HepG2 (cell line): Measurements from ENCODE around the gene RAB8A. TPM values are rescaled to one million over a fixed set of nuclear protein-coding genes. Genes with fewer than 3 reads are reported as not detected.

Experiments used
- ATAC-seq: fragments of 200-7000 bp; cut with Tn5 transposase; 3 replicates; pipeline ENCODE4 v1.9.1; 2020; ENCODE audit warnings: mild to moderate bottlenecking, moderate library complexity
- BruUV-seq: library from RNA; stranded (reverse); fragments of 400-500 nt; replicated peaks from 2 replicates; lab custom pipeline; 2021; lab: Mats Ljungman, UMichigan
- CTCF ChIA-PET: fragments of 300-600 bp; formaldehyde crosslinking; extraction: SDS; loops from one replicate; lab custom pipeline; 2021; ENCODE audit warnings: low total read pairs, inconsistent platforms, low intra/inter-chr PET ratio; lab: Yijun Ruan, JAX
- POLR2A ChIA-PET: fragments of 350-600 bp; sonication (Branson Sonifier 250); formaldehyde crosslinking; loops from one replicate; lab custom pipeline; 2020; ENCODE audit warnings: antibody characterized with exemption, inconsistent platforms; lab: Yijun Ruan, JAX
- DNase-seq: peaks from one replicate; pipeline ENCODE4 v3.0.0-alpha.2; 2015; ENCODE audit warnings: low spot score
- FAIRE-seq: peaks from 3 replicates; lab custom pipeline; 2011; peaks lifted over from hg19 to GRCh38; lab: Jason Lieb, UNC
- H2AFZ ChIP-seq: one replicate; pipeline ENCODE4 v1.6.1; 2011; ENCODE audit warnings: low read length, inconsistent platforms
- H3K27ac ChIP-seq: fragments of 300-600 bp; 3 replicates; pipeline ENCODE4 v1.8.0; 2011; ENCODE audit warnings: mixed run types, mild to moderate bottlenecking, mixed read lengths, low read length, inconsistent platforms; ENCODE audit not compliant: insufficient read depth; ENCODE audit errors: extremely low read length
- H3K27me3 ChIP-seq, 2 experiments: fragments of 200-600 bp in 1 of 2; 2 replicates in 1 of 2; 3 replicates in 1 of 2; pipeline versions ENCODE4 v1.6.0 to v1.8.0; 2011; ENCODE audit warnings: low read length in 2 of 2, mild to moderate bottlenecking in 2 of 2, moderate library complexity in 2 of 2, inconsistent platforms in 1 of 2; ENCODE audit not compliant: insufficient read depth in 2 of 2, control insufficient read depth in 1 of 2
- H3K36me3 ChIP-seq, 2 experiments: fragments of 200-600 bp in 1 of 2; replicated peaks in 1 of 2; 2 replicates in 1 of 2; 3 replicates in 1 of 2; pipeline versions ENCODE4 v1.5.1 to v1.8.0; 2011; ENCODE audit warnings: low read length in 2 of 2, inconsistent platforms in 1 of 2; ENCODE audit not compliant: insufficient read depth in 2 of 2, control insufficient read depth in 1 of 2
- H3K4me1 ChIP-seq: 2 replicates; pipeline ENCODE4 v1.5.1; 2012; ENCODE audit warnings: low read length, inconsistent platforms; ENCODE audit not compliant: insufficient read depth
- H3K4me2 ChIP-seq: 2 replicates; pipeline ENCODE4 v1.6.0; 2011; ENCODE audit warnings: low read depth, low read length, inconsistent platforms
- H3K4me3 ChIP-seq, 3 experiments: fragments of 200-600 bp in 1 of 3; sonication (generic), shearing (Covaris generic) in 1 of 3; replicated peaks in 1 of 3; 2 replicates each; pipeline ENCODE4 v1.5.1; 2011 to 2016; ENCODE audit warnings: low read length in 3 of 3, inconsistent platforms in 2 of 3, low read depth in 2 of 3, mild to moderate bottlenecking in 2 of 3, control low read depth in 1 of 3, mixed read lengths in 1 of 3; ENCODE audit not compliant: insufficient read depth in 1 of 3
- H3K79me2 ChIP-seq: one replicate; pipeline ENCODE4 v1.6.1; 2011; ENCODE audit warnings: low read length, inconsistent platforms; ENCODE audit not compliant: insufficient read depth
- H3K9ac ChIP-seq: 2 replicates; pipeline ENCODE4 v1.6.0; 2011; ENCODE audit warnings: mild to moderate bottlenecking, low read depth, low read length, inconsistent platforms; ENCODE audit not compliant: insufficient read depth
- H3K9me3 ChIP-seq: 2 replicates; pipeline ENCODE4 v1.5.1; 2012; ENCODE audit warnings: mild to moderate bottlenecking, low read length
- H4K20me1 ChIP-seq: 2 replicates; pipeline ENCODE4 v1.6.0; 2011; ENCODE audit warnings: inconsistent platforms, mild to moderate bottlenecking, low read length, moderate library complexity; ENCODE audit not compliant: insufficient read depth
- CHCHD3 ChIP-seq: sonication (generic); formaldehyde crosslinking; IDR thresholded peaks from 2 replicates; pipeline ENCODE4 v1.8.0; 2022; ENCODE audit warnings: mild to moderate bottlenecking, missing genetic modification reagents, moderate library complexity
- CREB1 ChIP-seq, 2 experiments: fragments of 450-650 bp in 1 of 2; IDR thresholded peaks; 2 replicates each; pipeline ENCODE4 v1.6.1; 2016 to 2017; ENCODE audit warnings: control low read depth in 1 of 2, mild to moderate bottlenecking in 1 of 2, missing compliant biosample characterization in 1 of 2, missing genetic modification characterization in 1 of 2
- FOXA3 ChIP-seq: IDR thresholded peaks from 2 replicates; pipeline ENCODE4 v1.6.1; 2016; ENCODE audit warnings: missing genetic modification reagents, missing compliant biosample characterization
- HMG20B ChIP-seq: conservative IDR thresholded peaks from 2 replicates; pipeline ENCODE4 v1.6.1; 2016; ENCODE audit warnings: missing genetic modification reagents, missing compliant biosample characterization
- HNRNPL ChIP-seq: fragments of 200-400 bp; formaldehyde crosslinking; IDR thresholded peaks from 2 replicates; pipeline ENCODE4 v1.6.1; 2017; ENCODE audit warnings: mild to moderate bottlenecking, low read depth, low read length
- MTA1 ChIP-seq: sonication (generic); formaldehyde crosslinking; IDR thresholded peaks from 2 replicates; pipeline ENCODE4 v1.4.0; 2020; ENCODE audit warnings: missing genetic modification reagents, mild to moderate bottlenecking, borderline replicate concordance
- MTF1 ChIP-seq: sonication (generic); formaldehyde crosslinking; IDR thresholded peaks from 2 replicates; pipeline ENCODE4 v1.5.0; 2020; ENCODE audit warnings: missing genetic modification reagents
- NFE2L1 ChIP-seq: sonication (generic); formaldehyde crosslinking; IDR thresholded peaks from 2 replicates; pipeline ENCODE4 v1.4.0; 2020; ENCODE audit warnings: missing genetic modification reagents, mild to moderate bottlenecking, borderline replicate concordance
- NFYC ChIP-seq: IDR thresholded peaks from 2 replicates; pipeline ENCODE4 v1.6.1; 2016; ENCODE audit warnings: missing genetic modification reagents, missing compliant biosample characterization
- NR2F1 ChIP-seq, 2 experiments: fragments of 450-650 bp in 1 of 2; formaldehyde crosslinking in 1 of 2; IDR thresholded peaks; 2 replicates each; pipeline versions ENCODE4 v1.5.0 to v1.6.1; 2016 to 2020; ENCODE audit warnings: mild to moderate bottlenecking in 1 of 2, missing compliant biosample characterization in 1 of 2, missing genetic modification reagents in 1 of 2, moderate library complexity in 1 of 2
- PHF20 ChIP-seq: sonication (generic); formaldehyde crosslinking; IDR thresholded peaks from 2 replicates; pipeline ENCODE4 v1.5.0; 2020; ENCODE audit warnings: mild to moderate bottlenecking, missing genetic modification reagents
- TEF ChIP-seq: sonication (generic); formaldehyde crosslinking; IDR thresholded peaks from 2 replicates; pipeline ENCODE4 v1.5.0; 2020; ENCODE audit warnings: missing genetic modification reagents
- UBTF ChIP-seq: sonication (generic); formaldehyde crosslinking; IDR thresholded peaks from 2 replicates; pipeline ENCODE4 v1.4.0; 2020; ENCODE audit warnings: mild to moderate bottlenecking, missing genetic modification reagents
- XBP1 ChIP-seq: sonication (generic); formaldehyde crosslinking; IDR thresholded peaks from 2 replicates; pipeline ENCODE4 v1.5.0; 2020; ENCODE audit warnings: missing genetic modification reagents
- XRCC5 ChIP-seq: fragments of 200-400 bp; formaldehyde crosslinking; optimal IDR thresholded peaks from 2 replicates; pipeline ENCODE3; 2017; ENCODE audit warnings: mild to moderate bottlenecking, low read length
- ZNF597 ChIP-seq: sonication (generic); formaldehyde crosslinking; IDR thresholded peaks from 2 replicates; pipeline ENCODE4 v1.5.0; 2020; ENCODE audit warnings: missing genetic modification reagents
- ZNF703 ChIP-seq: sonication (generic); formaldehyde crosslinking; IDR thresholded peaks from 2 replicates; pipeline ENCODE4 v1.5.1; 2020; ENCODE audit warnings: missing genetic modification reagents, mild to moderate bottlenecking, moderate library complexity, borderline replicate concordance
- WGBS: methylation state at CpG from one replicate; pipeline ENCODE4 v1.1.6; 2017; ENCODE audit warnings: low lambda C conversion rate; 5-methylcytosine and 5-hydroxymethylcytosine counted together
- in situ Hi-C: cut with HindIII; loops from 2 replicates; pipeline ENCODE4 v1.10.0; 2017; ENCODE audit warnings: low pct_unique_long_range_greater_than_20kb; ENCODE audit not compliant: extremely low pct_ligation_motif_present
- intact Hi-C: fragments of 100-400 bp; cut with micrococcal nuclease; formaldehyde crosslinking; loops from one replicate; pipeline ENCODE4 v1.10.0; 2022; ENCODE audit not compliant: unreplicated experiment
- polyA plus RNA-seq, 8 experiments: library from polyadenylated mRNA; depleted of rRNA in 3 of 8; stranded (reverse) in 7 of 8; unstranded in 1 of 8; fragments of >200 nt; fragmentation: Illumina TruSeq in 4 of 8; extraction: Trizol in 4 of 8; gene quantifications; 2 replicates each; pipeline versions ENCODE4 v1.2.1 to v1.2.3, GENCODE V29; 2011 to 2016; ENCODE audit warnings: low read depth in 4 of 8, missing spikeins in 1 of 8, mixed read lengths in 1 of 8; ENCODE audit not compliant: insufficient read depth in 1 of 8
- total RNA-seq, 5 experiments: library from RNA; depleted of rRNA; stranded (reverse); fragments of >200 nt; fragmentation: Illumina TruSeq; extraction: Trizol; gene quantifications; 2 replicates each; pipeline ENCODE4 v1.2.3, GENCODE V29; 2016; ENCODE audit warnings: low read depth in 1 of 5

The RAB8A gene
- total and polyA plus RNA-seq, 2 of the 13 experiments (the other 11 are each of a cell fraction or from before 2014, with no cell fraction given) = 36.7 to 45.0 TPM

GRCh38 chr19:16131648-16132047 is 20.0 kb downstream of the RAB8A start:
- no peak overlapping the region for H3K4me3 ChIP-seq
- CTCF ChIA-PET = no interaction called here
- H3K27ac ChIP-seq = no peak overlapping the region
- H3K4me2 ChIP-seq = no peak overlapping the region
- no peaks in the 10 kb centered on the region for H3K27me3 ChIP-seq
- TF ChIP-seq MTF1 (CRISPR knock-in tag) (no peak), NFYC (CRISPR knock-in tag) (no peak), NFE2L1 (CRISPR knock-in tag) (no peak), FOXA3 (CRISPR knock-in tag) (no peak), PHF20 (CRISPR knock-in tag) (no peak), ZNF703 (CRISPR knock-in tag) (no peak), HMG20B (CRISPR knock-in tag) (no peak), MTA1 (CRISPR knock-in tag) (no peak), TEF (CRISPR knock-in tag) (no peak), XBP1 (CRISPR knock-in tag) (no peak), XRCC5 (no peak), ZNF597 (CRISPR knock-in tag) (no peak), CHCHD3 (no peak), NR2F1 (CRISPR knock-in tag; IDR thresholded peaks at IDR 0.05) (no peak), UBTF (CRISPR knock-in tag) (no peak), CREB1 (IDR thresholded peaks at IDR 0.05) (no peak), CREB1 (CRISPR knock-in tag; IDR thresholded peaks at IDR 0.05) (no peak), HNRNPL (no peak)
- intact Hi-C loops = no loop called here
- FAIRE-seq (no peak), DNase-seq (no peak), ATAC-seq (no peak)
- no peak overlapping the region for H3K9ac ChIP-seq
- H4K20me1 ChIP-seq = no peaks in the 10 kb centered on the region
- no peak overlapping the region for H2AFZ ChIP-seq
- no peaks in the 10 kb centered on the region for H3K9me3 ChIP-seq
- in situ Hi-C loops = no loop called here
- H3K36me3 ChIP-seq = peaks cover 33 to 65% of the 10 kb centered on the region in 2 experiments; a peak in 4 of 5 replicates
- no peaks in the 10 kb centered on the region for H3K4me1 ChIP-seq
- no TSS peak for BruUV-seq
- H3K79me2 ChIP-seq = no peaks in the 10 kb centered on the region
- 74% methylated on average over 3 of the region's 3 CpGs for WGBS
- POLR2A ChIA-PET = no interaction called here
